Femur (tissue), 1 donor: ENCODE results near the gene KRTAP12-2.
"Not testable (repeated sequence)": the region's sequence is repeated elsewhere in the genome, so short reads cannot be mapped to it uniquely, and the experiment has no call there.

Experiments
- DNase-seq: peaks from one replicate; pipeline ENCODE4 v3.0.0-alpha.2; 2017

The KRTAP12-2 gene

GRCh38 chr21:44648557-44649311 lies 18.0 kb downstream of the KRTAP12-2 start:
- no peak for DNase-seq

GRCh38 chr21:44647222-44647552 lies 19.5 kb downstream of the KRTAP12-2 start:
- no peak for DNase-seq

- DNase-seq = not testable (repeated sequence)
These were observed 20.1 kb downstream of the KRTAP12-2 start, which contains the start of gene KRTAP10-11 for GRCh38 chr21:44646366-44647221. Gene KRTAP10-11, plus strand, starts transcription at chr21:44646414. Its CDS starts 45 bp downstream, at chr21:44646459.

GRCh38 chr21:44644878-44645277 lies 21.8 kb downstream of the KRTAP12-2 start:
- no peak for DNase-seq

GRCh38 chr21:44643741-44644310 lies 22.9 kb downstream of the KRTAP12-2 start:
- DNase-seq = no peak

GRCh38 chr21:44640761-44641160 lies 26.0 kb downstream of the KRTAP12-2 start:
- DNase-seq = no peak

- DNase-seq = no peak
These were observed 27.4 kb downstream of the KRTAP12-2 start for GRCh38 chr21:44639331-44639655.

- not testable (repeated sequence) for DNase-seq
These were observed 28.0 kb downstream of the KRTAP12-2 start for GRCh38 chr21:44638506-44639330.

GRCh38 chr21:44637851-44638348 lies 28.8 kb downstream of the KRTAP12-2 start:
- DNase-seq = not testable (repeated sequence)

GRCh38 chr21:44637018-44637850 lies 29.5 kb downstream of the KRTAP12-2 start, which contains the start of gene KRTAP10-10:
Gene KRTAP10-10, plus strand, starts transcription at chr21:44637356. Its CDS starts 62 bp downstream, at chr21:44637418.
- DNase-seq = no peak

- DNase-seq = no peak
These were observed 30.3 kb downstream of the KRTAP12-2 start for GRCh38 chr21:44636209-44637017.

GRCh38 chr21:44632067-44632466 lies 34.7 kb downstream of the KRTAP12-2 start:
- DNase-seq = no peak

- DNase-seq = no peak
These were observed 36.3 kb downstream of the KRTAP12-2 start for GRCh38 chr21:44630440-44630839.

GRCh38 chr21:44628707-44629391 lies 37.9 kb downstream of the KRTAP12-2 start:
- no peak for DNase-seq

- DNase-seq = not testable (repeated sequence)
These were observed 38.9 kb downstream of the KRTAP12-2 start for GRCh38 chr21:44627831-44628233.

GRCh38 chr21:44627181-44627822 lies 39.4 kb downstream of the KRTAP12-2 start:
- DNase-seq = not testable (repeated sequence)

- DNase-seq = no peak
These were observed 40.0 kb downstream of the KRTAP12-2 start, which contains the start of gene KRTAP10-9 for GRCh38 chr21:44626673-44627143. Gene KRTAP10-9, plus strand, starts transcription at chr21:44627093. Its CDS starts 79 bp downstream, at chr21:44627172.

GRCh38 chr21:44626262-44626661 lies 40.5 kb downstream of the KRTAP12-2 start:
- no peak for DNase-seq

GRCh38 chr21:44625756-44626155 lies 41.0 kb downstream of the KRTAP12-2 start:
- DNase-seq = no peak
